CD8-positive, alpha-beta memory T cell (primary cell): ENCODE measurements around the gene MOB1B. TPM values are rescaled to one million over a fixed set of nuclear protein-coding genes. Genes with fewer than 3 reads are reported as not detected.
A peak's percentile ranks its signal among the peaks of the same experiment; 100 is the strongest.

Experiments used
- CTCF ChIA-PET: fragments of 350-600 bp; sonication (Branson Sonifier 250); formaldehyde crosslinking; loops from one replicate; lab custom pipeline; 2021; ENCODE audit warnings: antibody characterized with exemption; lab: Charles Lee
- POLR2A ChIA-PET: fragments of 350-600 bp; sonication (Branson Sonifier 250); formaldehyde crosslinking; loops from one replicate; lab custom pipeline; 2021; ENCODE audit warnings: antibody characterized with exemption; lab: Charles Lee
- DNase-seq, 5 donors: peaks; one replicate each; pipeline versions ENCODE4 v3.0.0 to v3.0.0-alpha.2; 2020 to 2022; ENCODE audit warnings: mixed read lengths in 1 of 5
- H3K27ac ChIP-seq: one replicate; pipeline ENCODE4 v1.7.0; 2013; ENCODE audit warnings: low read depth, mild to moderate bottlenecking, low read length, moderate library complexity
- H3K27me3 ChIP-seq: 2 replicates; pipeline ENCODE4 v1.7.0; 2013; ENCODE audit warnings: low read length, mild to moderate bottlenecking; ENCODE audit not compliant: insufficient read depth, poor library complexity, severe bottlenecking
- H3K36me3 ChIP-seq: 2 replicates; pipeline ENCODE4 v1.7.0; 2013; ENCODE audit warnings: mild to moderate bottlenecking, low read length, moderate library complexity; ENCODE audit not compliant: insufficient read depth
- H3K4me1 ChIP-seq: 2 replicates; pipeline ENCODE4 v1.7.0; 2013; ENCODE audit warnings: mild to moderate bottlenecking, low read length, moderate library complexity; ENCODE audit not compliant: insufficient read depth
- H3K4me3 ChIP-seq: 2 replicates; pipeline ENCODE4 v1.7.0; 2013; ENCODE audit warnings: mild to moderate bottlenecking, low read length
- H3K9me3 ChIP-seq: 2 replicates; pipeline ENCODE4 v1.7.0; 2013; ENCODE audit warnings: mild to moderate bottlenecking, low read length
- H3K27ac Mint-ChIP-seq, 8 donors: one replicate each; pipeline ENCODE4 v1.8.0; 2020 to 2021; ENCODE audit warnings: mixed read lengths in 8 of 8, mild to moderate bottlenecking in 6 of 8, inconsistent platforms in 3 of 8, moderate library complexity in 3 of 8
- H3K27me3 Mint-ChIP-seq, 2 donors: one replicate each; pipeline ENCODE4 v1.8.0; 2020 to 2021; ENCODE audit warnings: mixed read lengths in 2 of 2, mild to moderate bottlenecking in 1 of 2, moderate library complexity in 1 of 2
- H3K36me3 Mint-ChIP-seq, 3 donors: one replicate each; pipeline ENCODE4 v1.8.0; 2020 to 2021; ENCODE audit warnings: mixed read lengths in 3 of 3, inconsistent platforms in 1 of 3, mild to moderate bottlenecking in 1 of 3
- H3K4me1 Mint-ChIP-seq, 3 donors: one replicate each; pipeline ENCODE4 v1.8.0; 2020 to 2021; ENCODE audit warnings: mixed read lengths in 3 of 3, inconsistent platforms in 1 of 3, mild to moderate bottlenecking in 1 of 3
- H3K4me3 Mint-ChIP-seq, 7 donors: one replicate each; pipeline ENCODE4 v1.8.0; 2020 to 2021; ENCODE audit warnings: mixed read lengths in 7 of 7, mild to moderate bottlenecking in 6 of 7, moderate library complexity in 4 of 7, inconsistent platforms in 2 of 7
- H3K9me3 Mint-ChIP-seq, 5 donors: one replicate each; pipeline ENCODE4 v1.8.0; 2020 to 2022; ENCODE audit warnings: mixed read lengths in 5 of 5, mild to moderate bottlenecking in 3 of 5, moderate library complexity in 2 of 5, inconsistent platforms in 1 of 5
- polyA plus RNA-seq: library from polyadenylated mRNA; unstranded; fragments of 300-500 nt; fragmentation: Illumina TruSeq; gene quantifications from one replicate; pipeline ENCODE4 v1.2.3, GENCODE V29; 2021
- total RNA-seq, 2 experiments: library from RNA; stranded (reverse); gene quantifications; one replicate each; pipeline ENCODE4 v1.2.3, GENCODE V29; 2021

The MOB1B gene
- 10 to 100 TPM; 18.4 to 19.8 TPM for total RNA-seq
- polyA plus RNA-seq: 1.6 TPM

DNA sequence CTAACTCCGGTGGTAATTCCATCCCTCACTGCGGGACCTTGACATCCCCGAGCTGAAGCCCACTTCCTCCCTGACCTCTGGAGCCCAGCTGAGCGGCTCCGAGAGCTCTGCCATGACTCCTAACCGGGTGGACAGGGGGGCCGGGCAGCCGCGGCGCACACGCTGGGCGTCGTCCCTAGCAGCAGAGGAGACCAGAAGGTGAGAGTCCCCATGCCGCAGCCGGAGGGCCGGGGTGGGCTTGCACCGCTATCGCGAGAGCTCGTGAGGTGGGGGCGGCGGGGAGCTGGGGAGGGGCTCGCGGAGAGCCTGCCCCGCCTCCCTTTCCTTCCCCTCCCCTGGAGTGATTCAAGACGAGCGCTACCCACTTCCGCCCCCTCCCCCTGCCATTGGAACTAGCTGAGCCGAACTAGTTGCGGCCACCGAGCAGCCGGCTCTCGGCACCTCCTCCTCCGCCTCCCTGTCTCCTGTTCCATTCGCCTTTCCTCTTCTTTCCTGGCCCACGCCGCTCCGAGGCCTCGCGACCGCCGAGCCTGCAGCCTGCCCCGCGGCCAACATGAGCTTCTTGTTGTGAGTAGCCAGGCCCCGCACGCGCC, at the start of gene MOB1B:
Gene MOB1B, plus strand, starts transcription at position 386 of the 593 bp plus-strand sequence. Its CDS starts 168 bp downstream, at position 554.
- Mint-ChIP-seq H3K36me3 (peaks cover 0 to 21% (median 0%) of the 10 kb centered on the region in 3 donors), H3K9me3 (no peaks in the 10 kb centered on the region), H3K4me1 (peaks cover 21 to 44% (median 27%) of the 10 kb centered on the region in 3 donors), H3K4me3 (peak within 1 kb of the TSS; percentile 96 to 99 (median 98)), H3K27me3 (peaks cover 0 to 1% of the 10 kb centered on the region in 2 donors), H3K27ac (peak within 1 kb of the TSS; percentile 8 to 96 (median 88))
- Histone ChIP-seq H3K4me1 (peaks cover 21% of the 10 kb centered on the region), H3K4me3 (peak within 1 kb of the TSS; percentile 97), H3K36me3 (no peaks in the 10 kb centered on the region), H3K27ac (peak within 1 kb of the TSS; percentile 77), H3K9me3 (no peaks in the 10 kb centered on the region), H3K27me3 (no peaks in the 10 kb centered on the region)
- ChIA-PET POLR2A (interaction anchor here (0.6 to 1.8 kb wide), 6 partner anchors 61 to 198 kb away, joined by 3 to 21 read pairs (median 4); partner anchors contain the start of genes DCK and GRSF1), CTCF (interaction anchor here (0.7 to 1.8 kb wide), 13 partner anchors 11 to 301 kb away, joined by 3 to 11 read pairs (median 4); partner anchors contain the start of gene UTP3)
- peak; percentile 78 to 91 (median 80) for DNase-seq

DNA sequence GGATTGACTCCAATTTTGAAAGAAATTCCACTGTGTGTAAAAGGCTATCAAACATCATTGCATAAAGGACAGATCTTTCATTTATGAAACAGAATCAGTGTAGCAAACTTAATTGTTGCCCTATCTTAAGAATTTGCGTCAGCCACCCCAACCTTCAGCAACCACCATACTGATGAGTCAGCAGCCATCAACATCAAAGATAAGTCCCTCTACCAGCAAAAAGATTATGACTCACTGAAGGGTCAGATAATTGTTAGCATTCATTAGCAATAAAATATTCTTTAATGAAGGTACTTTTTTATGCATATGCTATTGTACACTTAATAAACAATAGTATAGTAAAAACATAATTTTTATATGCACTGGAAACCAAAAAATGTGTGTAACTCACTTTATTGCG, 46.7 kb upstream of the MOB1B start:
- H3K9me3 Mint-ChIP-seq: no peaks in the 10 kb centered on the region
- CTCF ChIA-PET: no interaction called here

DNA sequence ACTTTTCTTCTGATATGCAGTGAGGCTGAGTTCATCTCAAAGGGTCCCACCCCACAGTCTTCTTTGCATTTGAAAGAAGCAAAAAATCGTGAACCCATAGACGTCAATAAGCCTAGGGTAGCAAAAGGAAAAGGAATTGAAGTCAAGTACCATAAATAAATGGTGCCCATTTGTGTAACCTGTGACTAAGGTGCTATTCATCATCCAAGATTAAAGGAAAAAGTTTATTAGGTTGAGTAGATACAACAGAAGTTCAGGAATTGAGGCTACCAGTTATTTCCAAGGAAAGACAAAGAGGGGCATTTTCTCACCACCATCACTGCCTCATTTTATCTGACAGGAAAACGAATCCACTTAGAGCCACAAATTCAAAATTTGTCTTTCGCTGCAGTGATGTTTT, 43.7 kb upstream of the MOB1B start:
- POLR2A ChIA-PET: no interaction called here
- H3K4me1 Mint-ChIP-seq: peaks cover 6 to 8% (median 7%) of the 10 kb centered on the region in 3 donors
- H3K27ac ChIP-seq: no peak overlapping the region
- no peaks in the 10 kb centered on the region for H3K9me3 ChIP-seq
- no peaks in the 10 kb centered on the region for H3K27me3 Mint-ChIP-seq
- H3K4me1 ChIP-seq: no peaks in the 10 kb centered on the region
- no peak overlapping the region for H3K27ac Mint-ChIP-seq
- CTCF ChIA-PET: no interaction called here
- no peak overlapping the region for H3K4me3 Mint-ChIP-seq
- H3K27me3 ChIP-seq: no peaks in the 10 kb centered on the region
- H3K4me3 ChIP-seq: no peak overlapping the region
- no peaks in the 10 kb centered on the region for H3K36me3 ChIP-seq
- H3K9me3 Mint-ChIP-seq: no peaks in the 10 kb centered on the region
- H3K36me3 Mint-ChIP-seq: peaks cover 0 to 5% (median 4%) of the 10 kb centered on the region in 3 donors
- no peak for DNase-seq

More for the DNA sequence above, 46.7 kb upstream of the MOB1B start:
- no peak for DNase-seq
- Histone ChIP-seq H3K27ac (no peak overlapping the region), H3K9me3 (no peaks in the 10 kb centered on the region), H3K27me3 (no peaks in the 10 kb centered on the region), H3K4me1 (no peaks in the 10 kb centered on the region), H3K4me3 (no peak overlapping the region), H3K36me3 (no peaks in the 10 kb centered on the region)
- POLR2A ChIA-PET: no interaction called here
- no peaks in the 10 kb centered on the region for H3K27me3 Mint-ChIP-seq
- no peak overlapping the region for H3K27ac Mint-ChIP-seq
- H3K36me3 Mint-ChIP-seq: peaks cover 0 to 5% (median 4%) of the 10 kb centered on the region in 3 donors
- no peaks in the 10 kb centered on the region for H3K4me1 Mint-ChIP-seq
- H3K4me3 Mint-ChIP-seq: no peak overlapping the region

DNA sequence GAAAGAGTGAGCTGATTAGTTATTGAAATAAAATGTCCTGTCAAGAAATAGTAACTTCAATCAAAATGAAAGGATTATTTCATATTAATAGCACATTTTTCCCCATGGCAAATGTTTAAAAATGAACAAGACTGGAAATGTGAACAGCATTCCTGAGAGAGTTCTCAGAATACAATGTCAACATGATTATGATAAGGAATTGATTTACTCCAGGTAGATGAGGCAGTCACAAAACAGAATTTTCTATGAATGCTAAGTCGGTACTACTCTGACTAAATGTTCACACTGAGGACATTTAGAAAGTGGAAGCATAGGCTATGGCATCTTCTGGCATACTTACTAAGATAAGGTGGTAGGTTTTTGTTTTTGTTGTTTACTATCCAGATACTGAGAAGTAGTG, 43.1 kb upstream of the MOB1B start:
- no peak for DNase-seq
- Mint-ChIP-seq H3K27ac (no peak overlapping the region), H3K4me1 (peaks cover 8 to 11% (median 11%) of the 10 kb centered on the region in 3 donors), H3K4me3 (no peak overlapping the region), H3K9me3 (no peaks in the 10 kb centered on the region), H3K36me3 (peaks cover 0 to 5% (median 4%) of the 10 kb centered on the region in 3 donors), H3K27me3 (no peaks in the 10 kb centered on the region)
- no peaks in the 10 kb centered on the region for H3K4me1 ChIP-seq
- H3K27me3 ChIP-seq: no peaks in the 10 kb centered on the region
- H3K27ac ChIP-seq: no peak overlapping the region
- no peak overlapping the region for H3K4me3 ChIP-seq
- ChIA-PET POLR2A (no interaction called here), CTCF (no interaction called here)
- no peaks in the 10 kb centered on the region for H3K36me3 ChIP-seq
- no peaks in the 10 kb centered on the region for H3K9me3 ChIP-seq

DNA sequence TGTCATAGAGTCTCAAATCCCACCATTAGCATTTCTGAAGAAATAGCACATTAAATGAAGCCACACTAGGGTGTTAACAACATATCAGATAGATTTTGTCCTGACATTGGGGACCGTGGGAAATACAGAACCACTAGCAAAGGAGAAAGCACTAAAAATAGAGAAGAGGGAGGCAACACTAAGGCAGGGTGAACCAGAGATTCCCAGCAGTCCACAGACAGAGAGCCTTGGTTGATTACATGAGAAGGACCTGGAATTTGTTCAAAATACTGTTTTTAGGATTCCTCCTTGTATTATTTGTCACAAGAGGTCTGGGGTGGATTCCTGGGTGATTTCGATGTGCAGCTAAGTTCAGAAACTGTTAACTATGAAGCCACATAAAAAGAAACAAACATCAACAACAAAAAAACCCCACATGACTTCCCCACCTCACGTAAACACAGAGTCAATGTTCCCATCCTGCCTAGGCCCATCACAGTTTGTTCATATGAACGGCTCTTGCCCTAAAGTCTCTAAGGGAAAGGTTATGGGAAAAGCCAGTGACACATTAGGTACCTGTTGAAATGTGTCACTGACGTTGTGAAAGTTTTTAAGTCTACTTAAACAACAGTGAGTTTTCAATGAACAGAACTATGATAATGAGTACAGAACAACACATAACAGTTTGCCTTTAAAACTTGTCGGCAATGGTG, 38.9 kb upstream of the MOB1B start:
- Histone ChIP-seq H3K4me3 (no peak overlapping the region), H3K27ac (no peak overlapping the region), H3K4me1 (no peaks in the 10 kb centered on the region), H3K27me3 (no peaks in the 10 kb centered on the region), H3K36me3 (no peaks in the 10 kb centered on the region), H3K9me3 (no peaks in the 10 kb centered on the region)
- Mint-ChIP-seq H3K4me3 (no peak overlapping the region), H3K4me1 (peaks cover 8 to 11% (median 11%) of the 10 kb centered on the region in 3 donors), H3K27ac (peak overlapping the region in 6 of 8 donors; percentile 7 to 79 (median 56)), H3K27me3 (no peaks in the 10 kb centered on the region), H3K36me3 (no peaks in the 10 kb centered on the region), H3K9me3 (no peaks in the 10 kb centered on the region)
- CTCF ChIA-PET: no interaction called here
- DNase-seq: no peak
- POLR2A ChIA-PET: no interaction called here

DNA sequence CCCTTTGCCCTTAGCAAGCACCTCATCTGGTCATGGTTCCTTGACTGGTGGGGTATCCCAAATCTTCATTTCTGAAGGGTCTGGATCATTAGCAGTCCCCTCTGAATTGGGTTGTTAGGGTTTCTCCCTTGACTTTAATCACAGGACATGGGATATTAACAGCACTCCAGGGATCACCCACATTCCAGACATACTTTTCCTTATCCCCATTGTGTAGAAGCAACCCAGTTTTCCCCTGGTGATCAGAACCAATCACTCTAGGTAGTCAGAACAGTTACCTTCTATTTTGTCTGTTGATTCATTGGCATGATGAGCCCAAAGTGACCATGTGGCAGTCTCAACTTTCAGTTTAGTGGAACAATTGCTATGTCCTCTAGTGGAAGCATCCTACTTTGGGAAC, 33.4 kb upstream of the MOB1B start:
- Histone ChIP-seq H3K4me3 (no peak overlapping the region), H3K27me3 (no peaks in the 10 kb centered on the region), H3K9me3 (no peaks in the 10 kb centered on the region), H3K36me3 (no peaks in the 10 kb centered on the region), H3K27ac (no peak overlapping the region), H3K4me1 (no peaks in the 10 kb centered on the region)
- no peaks in the 10 kb centered on the region for H3K36me3 Mint-ChIP-seq
- ChIA-PET CTCF (no interaction called here), POLR2A (no interaction called here)
- H3K4me3 Mint-ChIP-seq: no peak overlapping the region
- DNase-seq: no peak
- no peak overlapping the region for H3K27ac Mint-ChIP-seq
- H3K9me3 Mint-ChIP-seq: no peaks in the 10 kb centered on the region
- H3K27me3 Mint-ChIP-seq: no peaks in the 10 kb centered on the region
- no peaks in the 10 kb centered on the region for H3K4me1 Mint-ChIP-seq

DNA sequence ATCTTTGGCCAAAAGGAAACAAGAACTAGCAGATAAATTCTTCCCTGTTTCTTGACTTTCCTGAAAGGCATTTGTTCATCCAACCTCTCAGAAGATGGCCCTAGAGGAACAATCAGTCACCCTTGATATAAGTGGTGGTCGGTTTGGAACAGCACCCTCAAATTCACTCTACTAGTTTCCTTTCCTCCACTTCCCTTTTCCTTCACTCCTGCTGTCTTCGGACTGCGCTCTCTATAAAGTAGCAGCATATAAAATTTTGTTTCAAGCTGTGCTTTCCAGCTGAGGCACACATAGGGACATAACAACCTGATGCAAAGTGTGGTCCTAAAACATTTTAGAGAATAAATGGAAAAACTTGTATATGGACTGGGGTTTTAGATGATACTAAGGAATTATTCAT, 29.0 kb upstream of the MOB1B start:
- DNase-seq: no peak
- Mint-ChIP-seq H3K27me3 (peaks cover 0 to 3% of the 10 kb centered on the region in 2 donors), H3K9me3 (no peaks in the 10 kb centered on the region), H3K27ac (no peak overlapping the region), H3K36me3 (no peaks in the 10 kb centered on the region), H3K4me3 (no peak overlapping the region), H3K4me1 (no peaks in the 10 kb centered on the region)
- Histone ChIP-seq H3K4me1 (no peaks in the 10 kb centered on the region), H3K27ac (no peak overlapping the region), H3K36me3 (no peaks in the 10 kb centered on the region), H3K9me3 (no peaks in the 10 kb centered on the region), H3K27me3 (no peaks in the 10 kb centered on the region), H3K4me3 (no peak overlapping the region)
- CTCF ChIA-PET: no interaction called here
- POLR2A ChIA-PET: no interaction called here
